Suprapubic skin (tissue), 4 donors: Measurements from ENCODE around the gene HOXA6. TPM values are rescaled to one million over a fixed set of nuclear protein-coding genes. Genes with fewer than 3 reads are reported as not detected.
A peak's percentile ranks its signal among the peaks of the same experiment; 100 is the strongest.

Experiments
- DNase-seq, 2 donors: peaks; one replicate each; pipeline ENCODE4 v3.0.0-alpha.2; 2019; ENCODE audit warnings: low spot score in 2 of 2
- H3K27ac ChIP-seq: fragments of 200-600 bp; sonication (generic); one replicate; pipeline ENCODE4 v1.5.1; 2019
- H3K27me3 ChIP-seq: fragments of 200-600 bp; sonication (generic); one replicate; pipeline ENCODE4 v1.5.1; 2019
- H3K36me3 ChIP-seq: fragments of 200-600 bp; sonication (generic); one replicate; pipeline ENCODE4 v1.5.1; 2019
- H3K4me1 ChIP-seq: fragments of 200-600 bp; sonication (generic); one replicate; pipeline ENCODE4 v1.5.1; 2019
- H3K4me3 ChIP-seq: fragments of 200-600 bp; sonication (generic); one replicate; pipeline ENCODE4 v1.5.1; 2019; ENCODE audit warnings: mild to moderate bottlenecking
- H3K9me3 ChIP-seq: fragments of 200-600 bp; sonication (generic); one replicate; pipeline ENCODE4 v1.5.1; 2019
- CTCF ChIP-seq, 2 donors: fragments of 200-600 bp in 1 of 2; fragments of 450-650 bp in 1 of 2; sonication (generic) in 1 of 2; IDR thresholded peaks; one replicate each; pipeline ENCODE4 v1.5.1; 2016 to 2019; ENCODE audit warnings: antibody characterized with exemption in 2 of 2, mild to moderate bottlenecking in 1 of 2, moderate library complexity in 1 of 2
- EP300 ChIP-seq: sonication (generic); formaldehyde crosslinking; IDR thresholded peaks from one replicate; pipeline ENCODE4 v1.6.1; 2017; ENCODE audit warnings: antibody characterized with exemption
- POLR2A ChIP-seq, 2 donors: fragments of 450-650 bp; IDR thresholded peaks; one replicate each; pipeline ENCODE4 v1.6.1; 2017; ENCODE audit warnings: antibody characterized with exemption in 2 of 2, mild to moderate bottlenecking in 2 of 2, moderate library complexity in 2 of 2
- POLR2AphosphoS5 ChIP-seq, 3 donors: sonication (generic); formaldehyde crosslinking; IDR thresholded peaks; one replicate each; pipeline ENCODE4 v1.6.1; 2017; ENCODE audit warnings: antibody characterized with exemption in 3 of 3
- WGBS: methylation state at CpG from one replicate; pipeline ENCODE4 v1.1.5; 2018; 5-methylcytosine and 5-hydroxymethylcytosine counted together
- total RNA-seq, 4 donors: library from RNA; depleted of rRNA; stranded (reverse); fragments of >200 nt; gene quantifications; one replicate each; pipeline ENCODE4 v1.1.0, GENCODE V29; 2016

HOXA6 gene
- total RNA-seq, 4 donors from 2014 or later = 4.0 to 9.3 (median 6.4) TPM

- Histone ChIP-seq H3K27ac (peak overlapping the region; percentile 68), H3K4me3 (peak overlapping the region; percentile 32), H3K27me3 (peaks cover 19% of the 10 kb centered on the region), H3K4me1 (peaks cover 59% of the 10 kb centered on the region), H3K36me3 (no peaks in the 10 kb centered on the region), H3K9me3 (no peaks in the 10 kb centered on the region)
- 83% methylated on average over 3 of the region's 3 CpGs for WGBS
- TF ChIP-seq POLR2A (IDR thresholded peaks at IDR 0.05) = no peak
- TF ChIP-seq CTCF (IDR thresholded peaks at IDR 0.05) = no peak
- no peak for TF ChIP-seq POLR2AphosphoS5 (IDR thresholded peaks at IDR 0.05)
- no peak for TF ChIP-seq EP300
- DNase-seq = peak in 1 of 2 donors; percentile 46
Observed at GRCh38 chr7:27176524-27176845, 28.9 kb upstream of the HOXA6 start.

- Histone ChIP-seq H3K36me3 (no peaks in the 10 kb centered on the region), H3K4me1 (peaks cover 65% of the 10 kb centered on the region), H3K9me3 (no peaks in the 10 kb centered on the region), H3K4me3 (peak overlapping the region; percentile 32), H3K27me3 (peaks cover 13% of the 10 kb centered on the region), H3K27ac (peak overlapping the region; percentile 68)
- no peak for TF ChIP-seq POLR2AphosphoS5 (IDR thresholded peaks at IDR 0.05)
- no peak for TF ChIP-seq EP300
- no peak for TF ChIP-seq POLR2A (IDR thresholded peaks at IDR 0.05)
- no peak for TF ChIP-seq CTCF (IDR thresholded peaks at IDR 0.05)
- peak; percentile 69 to 82 for DNase-seq
- WGBS = 69% methylated on average over 30 of the region's 40 CpGs
Observed at GRCh38 chr7:27175626-27176523, 28.3 kb upstream of the HOXA6 start.

GRCh38 chr7:27174874-27175625, 27.5 kb upstream of the HOXA6 start:
- peaks cover 5% of the 10 kb centered on the region for H3K27me3 ChIP-seq
- peak overlapping the region; percentile 84 for H3K4me3 ChIP-seq
- H3K9me3 ChIP-seq = no peaks in the 10 kb centered on the region
- no peaks in the 10 kb centered on the region for H3K36me3 ChIP-seq
- H3K27ac ChIP-seq = peak overlapping the region; percentile 94
- H3K4me1 ChIP-seq = peaks cover 64% of the 10 kb centered on the region
- TF ChIP-seq CTCF (IDR thresholded peaks at IDR 0.05) = no peak
- no peak for TF ChIP-seq EP300
- no peak for TF ChIP-seq POLR2A (IDR thresholded peaks at IDR 0.05)
- TF ChIP-seq POLR2AphosphoS5 (IDR thresholded peaks at IDR 0.05) = no peak
- peak; percentile 74 to 79 for DNase-seq
- WGBS = 62% methylated on average over 12 of the region's 12 CpGs

- peak; percentile 81 to 85 for DNase-seq
- Histone ChIP-seq H3K27ac (peak within 1 kb of the TSS; percentile 94), H3K9me3 (no peaks in the 10 kb centered on the region), H3K4me3 (peak within 1 kb of the TSS; percentile 84), H3K27me3 (peaks cover 8% of the 10 kb centered on the region), H3K36me3 (no peaks in the 10 kb centered on the region), H3K4me1 (peaks cover 64% of the 10 kb centered on the region)
- TF ChIP-seq POLR2A (IDR thresholded peaks at IDR 0.05) (peak in 1 of 2 donors; percentile 39), EP300 (no peak)
- 37% methylated on average over 13 of the region's 82 CpGs for WGBS
Observed at GRCh38 chr7:27173956-27174873, 26.6 kb upstream of the HOXA6 start, which contains the start of gene HOXA10. Gene HOXA10 (minus strand): TSS chr7:27174320. CDS start chr7:27174306, 14 bp downstream.

- Histone ChIP-seq H3K4me3 (peak overlapping the region; percentile 84), H3K27ac (peak overlapping the region; percentile 94), H3K4me1 (peaks cover 71% of the 10 kb centered on the region), H3K27me3 (peaks cover 11% of the 10 kb centered on the region), H3K9me3 (no peaks in the 10 kb centered on the region), H3K36me3 (no peaks in the 10 kb centered on the region)
- no CpG with 5 or more reads among the region's 59 CpGs for WGBS
- TF ChIP-seq POLR2AphosphoS5 (IDR thresholded peaks at IDR 0.05) = no peak
- TF ChIP-seq POLR2A (IDR thresholded peaks at IDR 0.05) = no peak
- TF ChIP-seq CTCF (IDR thresholded peaks at IDR 0.05) = no peak
- TF ChIP-seq EP300 = no peak
- DNase-seq = peak; percentile 72 to 73
Observed at GRCh38 chr7:27173511-27173955, 26.0 kb upstream of the HOXA6 start.
